DND-41 (cell line): Measurements from ENCODE around the gene ADAT2.

Experiments
- EZH2 ChIP-seq: IDR thresholded peaks from 3 replicates; pipeline ENCODE4 v1.6.1; 2012; ENCODE audit warnings: borderline replicate concordance, low read depth, mild to moderate bottlenecking, moderate library complexity, low read length, inconsistent platforms; ENCODE audit not compliant: severe bottlenecking
- TF ChIP-seq, protein P1 (sequence below): IDR thresholded peaks from 2 replicates; pipeline ENCODE4 v1.5.1; 2012; ENCODE audit warnings: borderline replicate concordance, low read length, moderate library complexity, mild to moderate bottlenecking; ENCODE audit not compliant: poor library complexity, severe bottlenecking; ENCODE audit errors: extremely low read depth

DNA sequence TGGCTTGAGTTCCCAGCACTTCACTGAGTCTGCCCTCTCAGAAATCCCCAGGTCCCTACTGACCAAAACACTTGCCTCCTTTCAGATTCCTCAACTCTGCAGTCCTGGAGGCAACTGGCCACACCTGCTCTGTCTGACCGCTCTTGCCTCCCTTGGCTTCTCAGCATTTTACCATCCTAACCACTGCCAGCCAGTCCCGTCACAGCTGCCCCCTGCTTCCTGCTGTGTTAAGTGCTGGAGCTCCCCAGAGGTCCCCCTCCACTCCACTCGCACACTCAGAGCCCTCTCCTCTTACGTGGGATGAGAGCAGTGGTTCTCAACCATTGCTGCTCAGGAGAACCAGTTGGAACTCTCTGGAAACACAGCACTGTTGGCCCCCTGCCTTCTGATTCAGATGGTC is 20.5 kb downstream of the ADAT2 start:
- TF ChIP-seq, protein P1, sequence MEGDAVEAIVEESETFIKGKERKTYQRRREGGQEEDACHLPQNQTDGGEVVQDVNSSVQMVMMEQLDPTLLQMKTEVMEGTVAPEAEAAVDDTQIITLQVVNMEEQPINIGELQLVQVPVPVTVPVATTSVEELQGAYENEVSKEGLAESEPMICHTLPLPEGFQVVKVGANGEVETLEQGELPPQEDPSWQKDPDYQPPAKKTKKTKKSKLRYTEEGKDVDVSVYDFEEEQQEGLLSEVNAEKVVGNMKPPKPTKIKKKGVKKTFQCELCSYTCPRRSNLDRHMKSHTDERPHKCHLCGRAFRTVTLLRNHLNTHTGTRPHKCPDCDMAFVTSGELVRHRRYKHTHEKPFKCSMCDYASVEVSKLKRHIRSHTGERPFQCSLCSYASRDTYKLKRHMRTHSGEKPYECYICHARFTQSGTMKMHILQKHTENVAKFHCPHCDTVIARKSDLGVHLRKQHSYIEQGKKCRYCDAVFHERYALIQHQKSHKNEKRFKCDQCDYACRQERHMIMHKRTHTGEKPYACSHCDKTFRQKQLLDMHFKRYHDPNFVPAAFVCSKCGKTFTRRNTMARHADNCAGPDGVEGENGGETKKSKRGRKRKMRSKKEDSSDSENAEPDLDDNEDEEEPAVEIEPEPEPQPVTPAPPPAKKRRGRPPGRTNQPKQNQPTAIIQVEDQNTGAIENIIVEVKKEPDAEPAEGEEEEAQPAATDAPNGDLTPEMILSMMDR, result no peak
- no peak for TF ChIP-seq EZH2
